ENCODE results near the gene GPBP1. TPM values are rescaled to one million over a fixed set of nuclear protein-coding genes. Genes with fewer than 3 reads are reported as not detected.

GPBP1 gene
- polyA plus RNA-seq, 1 of the 3 experiments (the other 2 are of a cell fraction): 11.4 TPM

- TF ChIP-seq USF1 (IDR thresholded peaks at IDR 0.05; ENCODE audit: borderline replicate concordance, low read depth) (no peak), MEF2A (IDR thresholded peaks at IDR 0.05; ENCODE audit: borderline replicate concordance, low read depth) (no peak), MXI1 (IDR thresholded peaks at IDR 0.05; ENCODE audit: low read depth, low read length) (no peak), CHD2 (IDR thresholded peaks at IDR 0.05; ENCODE audit: low read length, partially characterized antibody) (no peak), IRF3 (IDR thresholded peaks at IDR 0.05; ENCODE audit: low read depth, low read length) (no peak), RXRA (IDR thresholded peaks at IDR 0.05; ENCODE audit: borderline replicate concordance, low read depth) (no peak)
Observed at GRCh38 chr5:57258943-57259342, 85.1 kb downstream of the GPBP1 start (continued).

- Histone ChIP-seq H2AFZ (ENCODE audit: low read depth) (no peak overlapping the region), H3K4me1 (ENCODE audit: control insufficient read depth in 1 of 2, insufficient read depth in 2 of 2, low read depth in 1 of 2, low read length in 1 of 2) (no peaks in the 10 kb centered on the region), H3K27me3 (ENCODE audit: insufficient read depth) (no peaks in the 10 kb centered on the region), H3K27ac (ENCODE audit: low read depth in 2 of 2, low read length in 1 of 2) (no peak overlapping the region), H3K4me2 (no peak overlapping the region), H3K9me2 (no peaks in the 10 kb centered on the region), H4K20me1 (ENCODE audit: insufficient read depth) (no peaks in the 10 kb centered on the region), H3K9me3 (no peaks in the 10 kb centered on the region), H3K36me3 (replicated peaks in 1 of 2; ENCODE audit: control insufficient read depth in 1 of 2, insufficient read depth in 2 of 2, low read length in 1 of 2) (peaks cover 56 to 61% of the 10 kb centered on the region in 2 experiments), H3K79me2 (ENCODE audit: insufficient read depth) (no peaks in the 10 kb centered on the region), H3K9ac (no peak overlapping the region), H3K4me3 (ENCODE audit: low read depth in 2 of 2, low read length in 1 of 2) (no peak overlapping the region), H3F3A (replicated peaks; ENCODE audit: insufficient read depth) (peaks cover 4% of the 10 kb centered on the region)
- TF ChIP-seq PBX3 (IDR thresholded peaks at IDR 0.05) (no peak), FOXM1 (IDR thresholded peaks at IDR 0.05; ENCODE audit: low read depth) (no peak), GATA2 (CRISPR knock-in tag; IDR thresholded peaks at IDR 0.05) (no peak), FOSL2 (IDR thresholded peaks at IDR 0.05; ENCODE audit: borderline replicate concordance, low read depth) (no peak), CTCF (IDR thresholded peaks at IDR 0.05) (no peak), NRF1 (IDR thresholded peaks at IDR 0.05; ENCODE audit: low read depth, low read length) (no peak), FOXJ3 (CRISPR knock-in tag; IDR thresholded peaks at IDR 0.05) (no peak), ZBTB33 (IDR thresholded peaks at IDR 0.05; ENCODE audit: borderline replicate concordance, low read depth) (no peak), YY1 (IDR thresholded peaks at IDR 0.05; ENCODE audit: low read depth) (no peak), EP300 (IDR thresholded peaks at IDR 0.05; ENCODE audit: borderline replicate concordance in 1 of 2, low read depth in 1 of 2, low read length in 1 of 2) (no peak), SIN3A (IDR thresholded peaks at IDR 0.05; ENCODE audit: borderline replicate concordance, low read depth, low read length) (no peak), NFIC (IDR thresholded peaks at IDR 0.05; ENCODE audit: borderline replicate concordance) (no peak), TEAD4 (IDR thresholded peaks at IDR 0.05; ENCODE audit: borderline replicate concordance, insufficient read depth) (no peak), RFX5 (IDR thresholded peaks at IDR 0.05; ENCODE audit: low read length) (no peak), MEF2A (IDR thresholded peaks at IDR 0.05; ENCODE audit: borderline replicate concordance, low read depth) (no peak), USF1 (IDR thresholded peaks at IDR 0.05; ENCODE audit: borderline replicate concordance, low read depth) (no peak)
- DNase-seq: no peak
- POLR2A ChIA-PET: no interaction called here
- CTCF ChIA-PET: interaction anchor here (1.1 kb wide), 1 partner anchor 40 kb away, joined by 3 read pairs; no protein-coding TSS in a partner anchor
Observed at GRCh38 chr5:57259704-57260103, 85.8 kb downstream of the GPBP1 start.
